HG03025 (cell line): ENCODE results near the gene SYMPK.

Experiments used
- ATAC-seq: cut with Tn5 transposase; IDR thresholded peaks from one replicate; pipeline ENCODE4 v1.9.1; 2021; ENCODE audit warnings: mild to moderate bottlenecking, moderate library complexity; ENCODE audit not compliant: unreplicated experiment, low FRiP score

SYMPK gene

DNA sequence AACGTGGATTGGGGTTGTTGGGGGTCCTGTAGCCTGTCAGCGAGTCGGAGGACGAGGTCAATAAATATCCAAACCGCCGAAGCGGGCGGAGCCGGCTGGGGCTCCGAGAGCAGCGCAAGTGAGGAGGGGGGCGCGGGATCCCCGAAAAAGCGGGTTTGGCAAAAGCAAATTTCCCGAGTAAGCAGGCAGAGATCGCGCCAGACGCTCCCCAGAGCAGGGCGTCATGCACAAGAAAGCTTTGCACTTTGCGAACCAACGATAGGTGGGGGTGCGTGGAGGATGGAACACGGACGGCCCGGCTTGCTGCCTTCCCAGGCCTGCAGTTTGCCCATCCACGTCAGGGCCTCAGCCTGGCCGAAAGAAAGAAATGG is 93.1 kb downstream of the SYMPK start:
- no peak for ATAC-seq

DNA sequence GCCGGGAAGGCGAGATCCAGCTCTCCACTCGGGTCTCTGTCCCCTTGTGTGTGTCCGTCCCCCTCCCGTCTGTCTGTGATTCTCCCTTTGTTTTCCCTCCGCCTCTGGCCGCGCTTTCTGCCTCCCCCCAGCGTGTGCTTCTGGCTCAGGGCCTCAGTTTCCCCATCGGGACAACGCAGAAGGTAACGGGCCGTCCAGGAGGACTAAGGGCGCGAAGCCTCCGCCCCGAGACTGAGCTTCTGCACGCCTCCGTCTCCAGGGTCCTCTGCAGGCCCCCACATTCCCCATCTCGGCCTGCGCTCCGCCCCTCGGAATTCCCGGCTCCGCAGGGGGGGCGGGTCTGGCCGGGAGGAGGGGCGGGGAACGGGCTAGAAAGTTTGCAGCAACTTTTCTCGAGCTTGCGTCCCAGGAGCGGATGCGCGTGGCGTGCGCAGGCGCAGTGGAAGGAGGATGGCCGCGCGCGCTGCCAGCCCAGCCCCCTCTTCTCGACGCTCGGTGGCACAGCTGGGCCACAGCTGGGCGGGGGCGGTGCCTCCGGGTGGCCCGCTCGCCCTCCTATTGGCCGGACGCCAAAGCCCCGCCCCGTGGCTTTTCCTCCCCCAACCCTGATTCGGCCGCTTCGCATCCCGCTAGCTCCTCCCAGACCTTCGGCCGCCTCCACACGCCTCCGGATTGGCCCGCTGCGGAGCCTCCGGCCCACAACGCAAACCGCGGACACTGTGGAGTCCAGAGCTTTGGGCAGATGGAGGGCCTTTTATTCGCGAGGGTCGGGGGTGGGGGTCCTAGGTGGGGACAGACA is 93.8 kb downstream of the SYMPK start, which contains the start of gene SIX5:
TSS of gene SIX5 (minus strand) at position 269 of the 799 bp plus-strand sequence. CDS start 408 bp downstream, outside the sequence.
- ATAC-seq: peak; percentile 34

DNA sequence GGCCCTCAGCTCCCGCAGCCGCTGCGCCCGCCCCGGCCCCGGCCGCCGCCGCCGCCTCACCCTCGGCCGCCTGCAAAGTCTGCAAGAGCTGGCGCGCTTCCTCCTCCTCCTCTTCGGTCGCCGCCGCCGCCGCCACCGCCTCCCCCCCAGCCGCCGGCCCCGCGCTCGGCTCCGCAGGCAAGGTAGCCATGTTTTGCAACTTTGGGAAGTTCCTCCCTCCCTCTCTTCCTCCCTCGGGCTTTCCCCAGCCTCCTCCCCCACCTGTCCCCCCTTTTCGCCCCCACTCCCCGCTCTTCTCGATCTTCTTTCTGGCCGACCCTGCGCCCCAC is 94.3 kb downstream of the SYMPK start:
- ATAC-seq: no peak

DNA sequence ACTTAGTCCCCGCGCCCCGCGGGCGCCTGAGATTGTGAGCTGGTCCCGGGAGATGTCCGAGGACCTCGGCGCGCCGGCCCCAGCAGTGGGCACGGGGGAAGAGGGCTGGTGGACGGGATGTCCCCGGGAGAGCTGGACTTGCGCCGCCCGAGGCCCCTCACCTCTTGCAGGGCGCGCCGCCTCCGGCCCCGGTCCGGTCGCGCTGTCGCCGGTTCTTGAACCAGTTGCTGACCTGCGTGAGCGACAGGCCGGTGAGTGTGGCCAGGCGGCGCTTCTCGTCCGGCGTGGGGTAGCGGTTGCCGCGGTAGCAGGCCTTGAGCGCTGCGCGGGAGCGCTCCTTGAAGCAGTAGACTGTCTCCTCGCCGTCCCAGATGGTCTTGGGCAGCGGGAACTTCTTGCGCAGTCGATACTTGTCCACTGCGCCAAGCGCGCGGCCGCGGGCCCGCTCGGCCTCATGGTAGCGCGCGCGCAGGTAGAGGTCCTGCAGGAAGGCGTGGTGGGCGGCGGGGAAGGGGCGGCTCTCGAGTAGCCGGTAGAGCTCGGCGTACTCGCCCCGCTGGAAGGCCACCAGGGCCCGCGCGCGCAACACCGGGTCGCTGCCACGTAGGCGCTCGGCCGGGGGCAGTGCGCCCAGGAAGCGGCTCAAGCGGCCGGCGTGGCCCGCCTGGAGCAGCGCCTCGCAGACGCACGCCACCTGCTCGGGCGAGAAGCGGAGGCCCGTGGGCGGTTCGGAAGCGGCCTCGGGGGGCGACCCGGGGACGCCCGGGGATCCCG is 94.9 kb downstream of the SYMPK start:
- no peak for ATAC-seq

DNA sequence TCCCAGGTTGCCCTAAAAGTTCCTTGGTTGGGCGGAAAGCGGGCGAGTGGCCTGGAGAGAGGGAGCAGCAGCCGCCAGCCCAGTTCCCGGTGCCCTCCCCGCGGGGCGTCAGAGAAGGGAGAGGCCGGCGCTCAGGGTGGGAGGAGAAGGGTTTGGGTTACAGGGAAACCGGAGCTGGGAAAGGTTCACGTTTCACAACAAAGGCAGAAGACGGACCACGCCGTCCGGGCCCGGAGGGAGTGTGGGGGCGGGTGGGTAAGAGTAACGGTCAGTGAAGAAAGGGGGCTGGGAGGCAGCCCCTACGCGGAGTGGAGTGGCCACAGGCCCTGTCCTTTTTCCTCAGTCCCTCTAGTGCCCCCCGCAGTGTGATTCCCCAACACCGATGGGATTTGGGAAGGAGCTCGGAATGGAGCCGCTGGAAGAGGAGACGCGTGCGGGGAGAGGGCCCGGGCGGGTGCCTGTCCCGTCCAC is 95.5 kb downstream of the SYMPK start:
- ATAC-seq: no peak

DNA sequence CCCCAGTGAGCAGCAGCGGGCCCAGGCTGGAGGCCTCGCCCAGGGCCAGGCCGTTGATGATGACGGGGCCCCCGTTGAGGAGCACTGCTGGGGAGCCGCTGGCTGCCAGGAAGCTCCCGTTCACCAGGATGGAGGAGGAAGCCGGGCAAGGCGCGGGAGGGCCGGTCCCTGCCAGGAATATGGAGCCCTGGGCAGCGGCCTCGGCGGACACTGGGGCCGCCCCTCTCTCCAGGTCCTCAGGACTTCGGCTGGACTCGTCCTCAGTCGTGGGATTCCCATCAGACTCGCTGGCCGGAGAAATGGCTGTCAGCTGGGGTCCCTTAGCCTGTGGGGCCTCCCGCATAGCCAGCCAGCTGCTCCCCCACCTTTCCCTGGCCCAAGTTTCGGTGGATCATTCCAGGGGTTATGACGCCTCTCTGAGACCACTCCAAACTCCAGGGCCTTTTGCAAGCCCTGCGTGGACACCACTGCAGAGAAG is 96.0 kb downstream of the SYMPK start:
- no peak for ATAC-seq

DNA sequence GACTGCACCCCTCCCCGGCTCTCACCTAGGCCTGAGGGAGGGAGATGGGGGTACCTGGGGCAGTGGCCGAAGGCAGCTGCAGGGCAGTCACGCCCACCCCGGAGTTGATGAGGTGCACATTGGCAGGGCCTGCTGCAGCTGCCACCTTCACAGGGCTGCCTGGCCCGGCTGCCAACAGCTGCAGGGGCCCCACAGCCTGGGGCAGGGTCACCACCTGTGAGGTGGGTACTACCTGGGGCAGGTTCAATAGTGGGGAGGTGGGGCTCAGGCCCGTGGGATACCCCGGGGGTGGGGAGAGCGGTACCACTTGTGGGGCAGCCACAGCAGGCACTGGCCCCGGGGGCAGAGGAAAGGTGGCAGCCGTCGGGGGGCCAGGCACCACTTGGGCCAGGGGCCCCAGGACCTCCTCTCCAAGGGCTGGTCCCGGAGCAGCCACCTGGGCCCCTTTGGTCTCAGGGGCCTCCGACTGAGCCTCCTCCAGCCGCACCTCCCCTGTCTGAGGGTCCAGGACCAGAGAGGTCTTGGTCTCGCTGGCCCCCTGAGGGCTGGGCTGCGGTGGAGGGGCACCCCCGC is 96.6 kb downstream of the SYMPK start:
- ATAC-seq: no peak

DNA sequence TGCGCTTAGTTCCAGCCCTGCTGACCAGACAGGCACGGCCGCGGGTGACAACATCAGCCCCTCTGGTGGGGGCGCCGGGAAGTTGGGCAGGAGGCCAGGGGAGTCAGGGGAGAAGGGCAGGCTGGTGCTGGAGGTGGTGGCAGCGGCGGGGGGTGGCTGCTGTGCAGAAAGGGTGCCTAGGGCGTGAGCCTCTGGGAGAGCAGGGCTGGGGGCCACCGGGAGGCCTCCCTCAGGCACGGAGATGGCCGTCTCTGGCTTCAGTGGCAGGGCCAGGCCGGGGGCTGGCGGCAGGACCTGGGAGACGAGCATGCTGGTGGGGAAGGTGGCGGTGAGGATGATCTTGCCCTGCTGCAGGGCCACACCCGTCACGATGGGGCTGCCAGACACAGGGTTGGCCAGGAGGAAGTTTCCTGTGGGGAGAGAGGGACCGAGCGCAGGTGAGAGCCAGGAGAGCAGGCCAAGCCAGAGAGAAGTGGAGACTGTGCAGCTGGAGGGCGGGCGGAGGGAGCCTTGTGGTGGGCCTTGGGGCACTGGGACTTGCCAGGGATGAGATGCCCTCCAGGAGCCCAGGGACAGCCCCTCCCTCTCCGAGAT is 97.1 kb downstream of the SYMPK start:
- no peak for ATAC-seq
